ENCODE measurements around the gene PHF12.
"Not testable (repeated sequence)": the region's sequence is repeated elsewhere in the genome, so short reads cannot be mapped to it uniquely, and the experiment has no call there.

The PHF12 gene

DNA sequence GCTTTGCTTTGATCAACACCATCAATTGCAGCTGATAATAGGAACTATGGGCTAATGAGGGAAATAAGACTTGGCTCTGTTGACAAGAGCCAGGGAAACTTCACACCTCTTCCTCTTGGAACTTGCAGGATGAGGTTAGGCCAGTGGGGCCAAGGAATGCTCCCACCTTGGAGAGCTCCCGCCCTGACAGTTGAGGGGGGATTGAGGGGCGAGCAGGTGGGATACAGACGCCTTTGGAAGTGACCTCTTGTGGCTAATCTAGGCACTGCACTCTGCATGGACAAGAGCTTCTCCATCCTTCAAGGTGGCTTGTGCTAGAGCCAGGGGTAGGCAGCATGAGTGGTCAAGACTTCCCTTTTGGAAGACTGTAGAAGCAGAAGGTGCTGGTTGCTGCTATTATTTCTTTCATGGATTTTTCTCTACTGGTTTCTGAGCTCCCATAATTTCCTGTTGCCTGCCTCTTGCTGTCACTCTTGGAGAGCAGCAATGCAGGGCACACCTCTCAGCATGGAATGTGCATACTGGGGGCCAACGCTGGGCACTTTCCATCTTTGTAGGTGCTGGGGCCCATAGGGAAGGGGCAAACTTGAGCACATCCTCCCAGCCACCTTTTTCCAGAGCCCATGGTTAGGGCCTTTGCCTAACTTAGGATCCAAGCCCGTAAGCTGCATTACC lies 2.3 kb upstream of the PHF12 start:
- no peak for DNase-seq (ENCODE audit: low read depth)

DNA sequence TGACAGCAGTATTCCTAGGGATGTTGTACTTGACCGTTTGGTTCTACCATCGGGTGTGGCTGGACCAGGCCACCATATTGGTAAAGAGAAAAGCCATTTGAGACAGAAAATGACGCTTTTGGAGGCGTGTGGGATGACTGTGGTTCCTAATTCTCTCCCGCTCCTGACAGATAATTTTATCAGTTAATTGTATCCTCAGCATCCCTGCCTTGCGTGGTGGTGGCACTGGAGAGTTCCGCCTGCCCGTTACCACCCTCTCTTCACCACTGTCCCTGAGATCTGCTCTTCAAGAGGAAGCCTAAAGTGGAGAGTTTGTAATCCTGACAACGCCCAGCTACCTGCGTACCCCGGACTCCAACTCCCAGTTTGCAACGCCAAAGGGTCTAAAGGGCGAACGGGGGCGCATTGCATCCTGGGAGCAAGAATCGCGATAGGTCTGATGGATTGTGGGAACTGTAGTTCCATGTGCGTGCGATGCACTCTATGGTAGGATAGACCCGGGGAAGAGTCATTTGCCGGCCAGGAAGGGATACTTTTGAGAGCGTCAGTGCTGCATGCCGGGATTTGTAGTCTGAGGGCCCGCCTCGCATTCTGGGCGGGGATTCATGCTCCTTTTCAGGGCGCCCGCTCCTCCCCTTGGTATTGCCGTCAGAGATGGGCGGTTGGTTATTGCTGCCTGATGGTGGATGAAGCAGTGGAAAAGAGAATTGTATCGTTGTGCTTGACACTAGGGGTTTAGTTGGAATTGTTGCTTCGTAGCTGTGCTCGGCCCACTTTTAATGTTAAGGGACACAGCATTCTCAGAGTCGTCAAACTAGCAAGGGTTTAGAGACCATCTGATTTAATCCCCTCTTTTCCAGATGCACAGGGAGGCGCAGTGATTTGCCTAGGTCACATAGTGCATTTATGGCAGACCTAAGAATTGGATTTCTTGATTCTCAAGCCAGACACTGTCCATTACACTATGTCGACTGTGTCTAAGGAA lies 965 bp upstream of the PHF12 start:
- peak; percentile 87 for DNase-seq (ENCODE audit: low read depth)

GRCh38 chr17:28950752-28951427 lies 428 bp downstream of the PHF12 start:
- DNase-seq (ENCODE audit: low read depth), result peak; percentile 15

GRCh38 chr17:28950017-28950751 lies 1.1 kb downstream of the PHF12 start:
- no peak for DNase-seq (ENCODE audit: low read depth)

GRCh38 chr17:28949185-28950016 lies 1.9 kb downstream of the PHF12 start:
- peak; percentile 45 for DNase-seq (ENCODE audit: low read depth)

DNA sequence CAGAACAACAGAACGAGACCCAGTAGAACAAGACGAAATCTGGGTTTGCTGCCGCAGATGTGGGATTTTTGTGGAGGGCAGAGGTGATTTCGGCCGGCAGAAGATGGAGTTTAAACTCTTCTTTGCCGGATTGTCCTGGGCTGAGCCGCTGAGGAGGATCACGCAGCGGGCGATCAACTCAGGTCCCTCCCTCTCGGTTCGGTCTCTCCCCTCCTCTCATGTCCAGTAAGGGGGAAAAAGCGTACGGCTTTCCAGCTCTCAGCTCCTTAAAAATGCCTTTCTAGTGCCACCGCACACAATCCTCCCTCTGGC lies 2.5 kb downstream of the PHF12 start:
- no peak for DNase-seq (ENCODE audit: low read depth)

- no peak for DNase-seq (ENCODE audit: low read depth)
Observed at GRCh38 chr17:28948342-28948741, 3.0 kb downstream of the PHF12 start.

GRCh38 chr17:28947639-28948038 lies 3.7 kb downstream of the PHF12 start:
- no peak for DNase-seq (ENCODE audit: low read depth)

DNA sequence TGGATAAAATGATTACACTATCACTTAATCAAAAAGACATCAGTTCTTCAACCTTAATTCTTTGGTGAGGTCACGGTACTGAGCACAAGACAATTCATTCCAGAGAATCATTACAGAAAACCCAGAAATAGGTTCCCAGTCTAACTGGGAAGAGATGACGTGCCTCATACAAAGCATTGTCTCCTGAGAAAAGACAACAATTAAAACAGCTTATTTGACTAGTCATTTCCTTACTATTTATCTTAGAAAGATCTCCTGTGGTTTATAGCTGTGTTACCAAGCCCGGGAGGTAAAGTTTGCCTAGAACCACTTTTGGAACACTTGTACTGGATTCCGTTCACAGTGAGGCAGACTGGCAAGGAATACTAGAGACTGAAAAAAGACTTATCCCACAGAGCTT lies 5.1 kb downstream of the PHF12 start:
- no peak for DNase-seq (ENCODE audit: low read depth)

- no peak for DNase-seq (ENCODE audit: low read depth)
Observed at GRCh38 chr17:28944862-28945741, 6.2 kb downstream of the PHF12 start.

GRCh38 chr17:28944343-28944742 lies 7.0 kb downstream of the PHF12 start:
- DNase-seq (ENCODE audit: low read depth), result no peak

DNA sequence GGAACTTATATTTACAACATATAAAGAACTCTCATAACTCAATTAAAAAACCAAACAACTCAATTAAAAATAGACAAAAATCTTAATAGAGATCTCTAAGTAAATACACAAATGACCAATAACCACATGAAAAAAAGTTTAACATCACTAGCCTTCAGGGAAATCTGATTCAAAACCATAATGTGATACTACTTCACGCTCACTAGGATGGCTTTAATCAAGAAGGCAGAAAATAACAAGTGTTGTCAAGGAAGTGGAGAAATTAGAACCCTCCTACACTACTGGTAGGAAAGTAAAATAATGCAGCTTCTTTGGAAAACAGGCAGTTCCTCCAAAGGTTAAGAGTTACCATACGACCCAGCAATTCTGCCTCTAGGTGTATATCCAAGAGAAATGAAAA lies 8.4 kb downstream of the PHF12 start:
- DNase-seq (ENCODE audit: low read depth), result no peak

GRCh38 chr17:28941251-28941650 lies 10.1 kb downstream of the PHF12 start:
- DNase-seq (ENCODE audit: low read depth), result no peak

DNA sequence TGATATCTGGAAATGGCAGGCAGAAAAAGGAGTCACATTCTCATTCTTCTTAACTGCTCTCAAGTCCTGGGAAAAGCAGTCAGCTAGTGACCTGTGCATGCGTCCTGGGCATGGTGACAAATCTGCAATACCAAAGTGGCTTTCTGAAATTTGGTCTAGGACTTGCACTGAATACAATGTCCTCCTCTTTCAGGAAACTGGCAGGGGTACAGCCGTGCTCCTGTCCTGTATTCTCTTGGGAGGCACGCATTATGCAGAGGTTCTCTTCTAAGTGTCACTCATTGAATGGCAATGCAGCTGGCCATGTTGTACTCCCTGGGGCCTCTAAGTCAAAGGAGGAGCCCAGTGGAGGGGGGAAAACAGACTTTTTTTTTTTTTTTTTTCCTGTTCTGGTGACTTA lies 10.6 kb downstream of the PHF12 start:
- DNase-seq (ENCODE audit: low read depth), result no peak

DNA sequence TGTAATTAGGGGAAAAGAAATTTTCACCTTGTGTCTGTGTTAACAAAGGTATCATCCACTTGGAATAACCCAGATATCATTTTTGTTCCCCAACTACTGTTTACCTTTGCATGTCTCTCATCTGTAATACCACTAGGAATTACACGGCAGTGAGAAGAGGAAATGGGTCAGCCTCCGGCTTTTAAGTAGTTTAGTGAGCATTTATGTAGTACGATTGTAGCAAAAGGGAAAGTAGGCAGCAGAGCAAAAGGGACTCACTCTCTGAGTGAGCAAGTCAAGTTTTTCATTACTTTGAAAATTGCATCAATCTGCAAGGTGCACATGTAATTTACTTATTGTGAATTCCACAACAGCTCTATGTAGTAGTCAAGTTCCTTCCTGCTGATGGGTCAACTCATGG lies 11.2 kb downstream of the PHF12 start:
- no peak for DNase-seq (ENCODE audit: low read depth)

DNA sequence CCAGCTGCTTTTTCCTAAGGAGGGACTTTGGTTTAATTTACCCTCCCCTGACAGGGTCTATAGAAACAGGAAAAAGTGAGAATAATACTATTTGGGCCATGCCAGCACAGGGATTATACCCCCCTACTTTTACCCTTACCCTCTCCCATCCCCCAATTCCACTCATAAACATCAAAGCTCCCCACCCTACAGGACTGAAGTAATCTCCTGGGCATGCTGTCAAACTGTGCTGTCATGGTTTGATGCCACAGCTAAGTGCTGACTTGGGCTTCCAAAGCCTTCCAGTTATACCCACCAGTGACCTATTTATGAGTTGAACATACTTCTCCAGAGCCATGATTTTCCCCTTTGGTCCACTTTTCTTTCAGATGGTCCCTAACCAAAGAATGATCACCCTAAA lies 12.8 kb downstream of the PHF12 start:
- DNase-seq (ENCODE audit: low read depth), result no peak

DNA sequence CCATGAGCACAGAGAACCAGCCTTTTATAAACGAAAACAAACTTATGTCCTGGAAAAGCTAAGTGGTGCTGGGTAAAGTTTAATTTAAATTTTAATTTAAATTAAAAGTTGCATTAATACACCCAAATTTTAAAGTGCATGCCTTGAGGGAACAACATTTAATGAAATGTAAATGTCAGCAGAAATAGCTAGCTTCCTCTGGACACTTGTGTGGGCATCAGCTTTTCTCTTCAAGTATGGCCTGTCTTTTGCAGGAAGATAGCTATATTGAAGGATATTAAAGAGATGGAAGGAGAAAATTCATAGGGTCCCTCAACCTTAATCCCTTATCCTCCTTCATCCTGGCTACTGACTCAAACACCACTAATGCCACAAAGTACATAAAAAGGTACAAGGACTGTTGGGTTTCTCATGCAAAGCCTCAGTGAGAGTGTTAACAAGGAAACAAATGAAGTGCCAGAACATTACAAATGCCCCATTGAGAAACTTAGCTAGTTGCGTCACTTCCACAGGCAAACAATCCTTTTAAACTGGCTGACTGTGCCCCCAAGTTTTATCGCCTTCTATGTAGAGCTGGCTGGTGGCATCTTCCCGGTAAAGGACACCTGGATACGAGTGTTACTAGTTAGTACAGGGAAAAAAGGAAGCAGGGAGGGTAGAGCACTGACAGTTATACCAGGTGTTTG lies 14.1 kb downstream of the PHF12 start:
- DNase-seq (ENCODE audit: low read depth), result no peak

DNA sequence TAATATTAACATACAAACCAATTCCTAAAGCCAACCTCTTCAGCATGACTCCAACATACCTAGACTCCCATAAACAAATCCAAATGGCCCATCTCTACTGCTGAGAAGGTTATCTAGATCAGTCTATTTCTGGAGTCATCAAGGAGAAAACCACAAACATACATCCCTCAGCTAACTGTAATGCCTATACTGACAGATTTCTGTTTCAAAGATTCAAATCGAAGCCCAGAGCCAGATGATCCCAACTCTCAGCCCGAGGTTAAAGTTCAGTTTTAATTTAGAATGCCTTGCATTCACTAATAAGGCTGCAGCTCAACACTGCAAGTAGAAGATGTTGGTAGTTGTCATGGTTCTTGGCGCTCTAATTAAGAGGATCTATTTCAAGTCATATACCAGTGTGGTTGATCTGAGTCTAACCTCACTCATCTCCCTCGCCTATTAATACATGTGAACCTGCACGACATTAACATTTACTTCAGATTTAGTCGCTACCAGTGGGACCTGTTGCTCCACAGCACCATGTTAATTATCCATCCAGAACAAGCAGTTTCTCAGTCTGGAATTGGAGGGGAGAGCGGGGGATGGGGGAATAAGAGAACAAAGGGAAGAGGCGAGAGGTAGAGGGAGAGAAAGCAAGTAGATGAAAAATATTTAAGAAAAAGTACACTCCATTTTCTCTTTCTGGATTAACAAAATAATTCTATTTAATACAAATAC lies 15.4 kb downstream of the PHF12 start:
- DNase-seq (ENCODE audit: low read depth), result no peak

DNA sequence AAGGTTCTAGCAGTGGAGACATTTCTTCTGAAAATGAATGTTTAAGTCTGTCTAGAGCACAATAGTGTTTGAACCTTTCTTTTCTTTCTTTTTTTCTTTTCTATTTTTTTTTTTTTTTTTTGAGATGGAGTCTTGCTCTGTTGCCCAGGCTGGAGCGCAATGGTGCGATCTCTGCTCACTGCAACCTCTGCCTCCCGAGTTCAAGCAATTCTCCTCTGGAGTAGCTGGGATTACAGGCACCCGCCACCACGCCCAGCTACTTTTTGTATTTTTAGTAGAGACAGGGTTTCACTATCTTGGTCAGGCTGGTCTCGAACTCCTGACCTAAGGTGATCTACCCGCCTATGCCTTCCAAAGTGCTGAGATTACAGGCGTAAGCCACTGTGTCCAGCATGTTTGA lies 16.8 kb downstream of the PHF12 start:
- DNase-seq (ENCODE audit: low read depth), result not testable (repeated sequence)
